Cardiac fibroblast (primary cell): ENCODE results near the gene CCDC85B.
A peak's percentile ranks its signal among the peaks of the same experiment; 100 is the strongest.

Experiments
- DNase-seq, 2 donors: peaks; one replicate each; pipeline versions ENCODE4 v3.0.0 to v3.0.0-alpha.2; 2010; ENCODE audit warnings: low read depth in 2 of 2
- H3K4me3 ChIP-seq, 2 donors: replicated peaks in 1 of 2; 1 replicate in 1 of 2; 2 replicates in 1 of 2; pipeline ENCODE4 v1.5.1; 2011; ENCODE audit warnings: low read depth in 2 of 2, low read length in 2 of 2, mild to moderate bottlenecking in 2 of 2, moderate library complexity in 1 of 2
- TF ChIP-seq, protein P1 (sequence below): IDR thresholded peaks from one replicate; pipeline ENCODE4 v1.5.1; 2011; ENCODE audit warnings: low read depth, mild to moderate bottlenecking, low read length, inconsistent platforms

The CCDC85B gene

GRCh38 chr11:65892661-65893317 lies 2.3 kb downstream of the CCDC85B start:
- no peak for DNase-seq
- H3K4me3 ChIP-seq = peak overlapping the region; percentile 5 to 69
- TF ChIP-seq, protein P1, sequence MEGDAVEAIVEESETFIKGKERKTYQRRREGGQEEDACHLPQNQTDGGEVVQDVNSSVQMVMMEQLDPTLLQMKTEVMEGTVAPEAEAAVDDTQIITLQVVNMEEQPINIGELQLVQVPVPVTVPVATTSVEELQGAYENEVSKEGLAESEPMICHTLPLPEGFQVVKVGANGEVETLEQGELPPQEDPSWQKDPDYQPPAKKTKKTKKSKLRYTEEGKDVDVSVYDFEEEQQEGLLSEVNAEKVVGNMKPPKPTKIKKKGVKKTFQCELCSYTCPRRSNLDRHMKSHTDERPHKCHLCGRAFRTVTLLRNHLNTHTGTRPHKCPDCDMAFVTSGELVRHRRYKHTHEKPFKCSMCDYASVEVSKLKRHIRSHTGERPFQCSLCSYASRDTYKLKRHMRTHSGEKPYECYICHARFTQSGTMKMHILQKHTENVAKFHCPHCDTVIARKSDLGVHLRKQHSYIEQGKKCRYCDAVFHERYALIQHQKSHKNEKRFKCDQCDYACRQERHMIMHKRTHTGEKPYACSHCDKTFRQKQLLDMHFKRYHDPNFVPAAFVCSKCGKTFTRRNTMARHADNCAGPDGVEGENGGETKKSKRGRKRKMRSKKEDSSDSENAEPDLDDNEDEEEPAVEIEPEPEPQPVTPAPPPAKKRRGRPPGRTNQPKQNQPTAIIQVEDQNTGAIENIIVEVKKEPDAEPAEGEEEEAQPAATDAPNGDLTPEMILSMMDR = no peak

GRCh38 chr11:65894034-65894591 lies 3.6 kb downstream of the CCDC85B start:
- DNase-seq = no peak
- TF ChIP-seq, protein P1 = no peak
- H3K4me3 ChIP-seq = no peak overlapping the region

DNA sequence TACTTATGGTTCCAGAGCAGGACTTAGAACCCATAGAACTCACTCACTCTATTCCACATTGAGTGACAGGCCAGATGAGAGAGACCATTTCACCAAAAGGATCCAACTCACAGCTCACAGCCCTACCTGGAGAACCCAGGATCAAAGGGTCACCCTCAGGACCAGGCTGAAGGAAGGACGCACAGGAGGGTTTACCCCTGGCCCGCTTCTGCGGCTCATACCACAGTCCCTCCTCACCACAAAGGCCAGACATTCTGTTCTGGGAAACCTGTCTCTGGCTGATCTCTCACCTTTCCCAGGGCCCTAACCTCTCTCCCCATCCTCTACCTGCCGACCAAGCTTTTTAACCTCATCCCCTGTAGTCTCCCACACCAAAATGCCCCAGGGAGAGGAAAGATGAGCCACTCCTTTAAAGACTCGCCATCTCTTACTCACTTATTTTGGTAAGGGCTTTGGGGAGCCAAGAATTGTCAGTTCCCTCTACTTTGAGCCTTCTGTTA lies 5.1 kb downstream of the CCDC85B start:
- TF ChIP-seq, protein P1 = no peak
- no peak overlapping the region for H3K4me3 ChIP-seq
- peak in 1 of 2 donors; percentile 50 for DNase-seq

GRCh38 chr11:65896034-65896999 lies 5.8 kb downstream of the CCDC85B start:
- peak in 1 of 2 donors; percentile 50 for DNase-seq
- TF ChIP-seq, protein P1 = no peak
- H3K4me3 ChIP-seq = peak overlapping the region in 1 of 2 donors; percentile 98

DNA sequence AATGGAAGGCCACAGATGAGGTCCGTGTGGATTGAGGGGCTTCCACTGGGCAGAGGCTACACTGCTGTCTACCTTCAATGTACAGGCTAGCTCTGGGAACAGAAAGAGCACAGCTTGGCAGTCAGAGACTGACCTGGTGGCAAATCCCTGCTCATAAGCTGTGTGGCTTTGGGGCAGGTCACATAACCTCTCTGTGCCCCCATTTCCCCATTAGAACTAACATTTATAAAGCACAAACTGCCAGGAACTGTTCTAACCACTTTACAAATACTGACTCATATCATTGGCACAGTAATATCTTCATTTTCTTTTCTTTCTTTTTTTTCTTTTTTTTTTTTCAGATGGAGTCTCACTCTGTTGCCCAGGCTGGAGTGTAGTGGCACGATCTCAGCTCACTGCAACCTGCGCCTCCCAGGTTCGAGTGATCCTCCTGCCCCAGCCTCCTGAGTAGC lies 6.6 kb downstream of the CCDC85B start:
- peak overlapping the region in 1 of 2 donors; percentile 98 for H3K4me3 ChIP-seq
- DNase-seq = no peak

More for the DNA sequence above, 6.6 kb downstream of the CCDC85B start:
- TF ChIP-seq, protein P1 = no peak
